Testis (tissue), 2 donors: Measurements from ENCODE around the gene GCH1.

Experiments used
- CTCF ChIP-seq, 3 experiments: fragments of 450-650 bp in 2 of 3; fragments of 200-600 bp in 1 of 3; sonication (generic) in 1 of 3; IDR thresholded peaks; one replicate each; pipeline ENCODE4 v1.5.1; 2016 to 2019; ENCODE audit warnings: antibody characterized with exemption in 3 of 3, mild to moderate bottlenecking in 2 of 3, moderate library complexity in 1 of 3
- POLR2A ChIP-seq: fragments of 450-650 bp; IDR thresholded peaks from one replicate; pipeline ENCODE4 v1.6.1; 2017; ENCODE audit warnings: antibody characterized with exemption, mild to moderate bottlenecking, moderate library complexity

- TF ChIP-seq CTCF (IDR thresholded peaks at IDR 0.05): no peak
- TF ChIP-seq POLR2A: no peak
These were observed 74.6 kb downstream of the GCH1 start for GRCh38 chr14:54828037-54828436.
